ENCODE results near the gene GRIA4.

The GRIA4 gene

DNA sequence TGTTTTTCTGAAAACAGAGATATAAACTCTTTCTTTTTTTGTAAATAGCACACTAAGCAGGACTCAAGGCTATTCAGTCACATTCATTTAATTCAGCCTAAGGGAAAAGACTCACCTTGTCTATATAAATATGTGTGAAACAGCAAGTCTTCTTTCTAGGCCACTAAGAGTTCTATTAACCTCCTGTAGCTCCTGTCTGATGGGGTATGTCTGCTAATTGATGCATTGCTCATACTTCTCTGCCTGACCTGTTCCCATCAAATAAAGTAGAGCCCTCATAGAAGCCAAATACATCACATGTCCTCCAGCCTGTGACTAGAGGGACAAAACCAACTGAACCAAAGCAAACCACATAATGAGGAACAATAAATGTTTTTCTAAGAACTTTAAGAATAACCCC is 344.0 kb downstream of the GRIA4 start:
- TF ChIP-seq POLR2AphosphoS5 (IDR thresholded peaks at IDR 0.05; ENCODE audit: low read depth, low read length): no peak
- TF ChIP-seq SIN3A (IDR thresholded peaks at IDR 0.05; ENCODE audit: borderline replicate concordance, insufficient read depth, low read length): no peak
- TF ChIP-seq TAF1 (IDR thresholded peaks at IDR 0.05; ENCODE audit: borderline replicate concordance, insufficient read depth, low read length): no peak
- TF ChIP-seq, protein P1, sequence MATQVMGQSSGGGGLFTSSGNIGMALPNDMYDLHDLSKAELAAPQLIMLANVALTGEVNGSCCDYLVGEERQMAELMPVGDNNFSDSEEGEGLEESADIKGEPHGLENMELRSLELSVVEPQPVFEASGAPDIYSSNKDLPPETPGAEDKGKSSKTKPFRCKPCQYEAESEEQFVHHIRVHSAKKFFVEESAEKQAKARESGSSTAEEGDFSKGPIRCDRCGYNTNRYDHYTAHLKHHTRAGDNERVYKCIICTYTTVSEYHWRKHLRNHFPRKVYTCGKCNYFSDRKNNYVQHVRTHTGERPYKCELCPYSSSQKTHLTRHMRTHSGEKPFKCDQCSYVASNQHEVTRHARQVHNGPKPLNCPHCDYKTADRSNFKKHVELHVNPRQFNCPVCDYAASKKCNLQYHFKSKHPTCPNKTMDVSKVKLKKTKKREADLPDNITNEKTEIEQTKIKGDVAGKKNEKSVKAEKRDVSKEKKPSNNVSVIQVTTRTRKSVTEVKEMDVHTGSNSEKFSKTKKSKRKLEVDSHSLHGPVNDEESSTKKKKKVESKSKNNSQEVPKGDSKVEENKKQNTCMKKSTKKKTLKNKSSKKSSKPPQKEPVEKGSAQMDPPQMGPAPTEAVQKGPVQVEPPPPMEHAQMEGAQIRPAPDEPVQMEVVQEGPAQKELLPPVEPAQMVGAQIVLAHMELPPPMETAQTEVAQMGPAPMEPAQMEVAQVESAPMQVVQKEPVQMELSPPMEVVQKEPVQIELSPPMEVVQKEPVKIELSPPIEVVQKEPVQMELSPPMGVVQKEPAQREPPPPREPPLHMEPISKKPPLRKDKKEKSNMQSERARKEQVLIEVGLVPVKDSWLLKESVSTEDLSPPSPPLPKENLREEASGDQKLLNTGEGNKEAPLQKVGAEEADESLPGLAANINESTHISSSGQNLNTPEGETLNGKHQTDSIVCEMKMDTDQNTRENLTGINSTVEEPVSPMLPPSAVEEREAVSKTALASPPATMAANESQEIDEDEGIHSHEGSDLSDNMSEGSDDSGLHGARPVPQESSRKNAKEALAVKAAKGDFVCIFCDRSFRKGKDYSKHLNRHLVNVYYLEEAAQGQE (IDR thresholded peaks at IDR 0.05; ENCODE audit: insufficient read depth in 1 of 2, low read depth in 2 of 2, low read length in 2 of 2): no peak
- TF ChIP-seq FOXP2 (optimal IDR thresholded peaks at IDR 0.05; ENCODE audit: borderline replicate concordance, extremely low read depth, extremely low read length, insufficient read depth): no peak

DNA sequence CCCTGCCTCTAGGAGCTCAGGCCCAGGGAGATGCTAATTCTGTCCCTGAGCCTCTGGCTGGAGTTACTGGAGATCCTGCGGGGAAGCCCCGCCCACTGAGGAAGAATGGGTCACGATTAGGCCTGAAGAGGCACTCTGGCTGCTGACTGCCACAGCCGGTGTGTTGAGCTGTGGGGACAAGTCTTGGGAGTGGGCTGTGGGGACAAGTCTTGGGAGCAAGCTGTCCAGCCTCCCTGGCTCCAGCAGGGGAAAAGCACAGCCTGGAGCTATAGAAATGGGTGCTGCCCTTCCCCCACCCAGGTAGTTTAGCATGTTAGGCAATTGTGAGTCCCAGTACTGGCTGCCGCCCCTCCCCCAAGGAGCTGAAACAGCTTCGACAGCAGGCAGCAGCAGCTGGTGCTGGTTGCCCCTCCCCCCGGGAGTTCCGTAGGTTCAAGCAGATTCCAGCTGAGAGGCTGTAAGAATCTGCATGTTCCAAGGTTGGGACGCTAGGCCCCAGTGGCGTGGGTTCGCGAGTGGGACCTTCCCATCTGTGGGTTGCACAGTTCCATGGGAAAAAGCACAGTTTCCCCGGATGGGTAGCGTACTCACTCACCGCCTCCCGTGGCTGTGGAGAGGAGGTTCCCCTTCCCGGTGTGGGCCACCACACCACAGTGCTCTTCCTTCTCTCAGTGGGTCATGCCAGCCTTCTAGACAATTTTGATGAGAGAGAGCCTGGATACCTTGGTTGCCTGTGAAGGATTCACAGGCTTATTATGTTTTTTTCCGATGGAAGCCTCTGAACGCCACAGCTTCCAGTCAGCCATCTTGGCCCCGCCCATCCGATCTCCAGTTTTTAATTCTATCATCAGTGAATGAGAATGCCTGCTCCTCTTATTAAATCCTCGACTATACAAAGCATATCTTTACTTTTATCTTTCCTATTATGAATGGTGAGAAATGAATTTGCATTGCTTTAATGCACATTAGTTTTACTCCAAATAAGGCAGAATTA is 350.7 kb downstream of the GRIA4 start:
- TF ChIP-seq POLR2AphosphoS5 (IDR thresholded peaks at IDR 0.05; ENCODE audit: low read depth, low read length): no peak
- no peak for TF ChIP-seq FOXP2 (optimal IDR thresholded peaks at IDR 0.05; ENCODE audit: borderline replicate concordance, extremely low read depth, extremely low read length, insufficient read depth)

DNA sequence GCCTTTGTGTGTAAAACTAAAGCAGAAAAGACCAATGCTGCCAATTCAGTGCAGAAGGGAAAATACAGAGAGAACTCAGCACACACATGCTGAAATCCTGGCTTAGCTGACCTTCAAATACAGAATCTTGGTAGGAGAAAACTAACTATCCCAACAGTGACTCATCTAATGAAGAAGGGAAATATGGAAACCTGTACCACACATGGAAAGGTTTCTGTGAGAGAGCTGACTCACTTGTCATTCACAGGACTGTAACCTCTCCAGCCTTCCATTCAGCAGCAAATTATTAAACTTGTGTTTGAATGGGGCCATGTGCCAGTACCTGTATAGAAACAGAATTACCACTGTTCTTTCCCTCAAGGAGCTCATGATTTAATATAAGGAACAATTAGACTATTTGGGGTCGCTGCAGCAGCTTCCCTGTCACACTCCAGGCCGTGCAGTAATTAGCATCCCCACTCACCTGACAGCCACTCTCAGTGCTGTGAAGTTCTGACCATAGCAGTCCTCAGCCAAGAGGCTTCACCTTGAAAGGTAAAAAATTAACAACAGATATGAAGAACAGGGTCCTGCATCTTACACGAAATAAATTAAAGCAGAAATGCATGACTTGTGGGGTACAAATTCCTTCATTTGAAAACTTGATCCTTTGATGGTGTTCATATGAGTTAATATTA is 358.3 kb downstream of the GRIA4 start:
- TF ChIP-seq, protein P1 (IDR thresholded peaks at IDR 0.05; ENCODE audit: insufficient read depth in 1 of 2, low read depth in 2 of 2, low read length in 2 of 2): no peak
- TF ChIP-seq TAF1 (IDR thresholded peaks at IDR 0.05; ENCODE audit: borderline replicate concordance, insufficient read depth, low read length) (no peak), FOXP2 (optimal IDR thresholded peaks at IDR 0.05; ENCODE audit: borderline replicate concordance, extremely low read depth, extremely low read length, insufficient read depth) (no peak), POLR2AphosphoS5 (IDR thresholded peaks at IDR 0.05; ENCODE audit: low read depth, low read length) (no peak), SIN3A (IDR thresholded peaks at IDR 0.05; ENCODE audit: borderline replicate concordance, insufficient read depth, low read length) (no peak)

DNA sequence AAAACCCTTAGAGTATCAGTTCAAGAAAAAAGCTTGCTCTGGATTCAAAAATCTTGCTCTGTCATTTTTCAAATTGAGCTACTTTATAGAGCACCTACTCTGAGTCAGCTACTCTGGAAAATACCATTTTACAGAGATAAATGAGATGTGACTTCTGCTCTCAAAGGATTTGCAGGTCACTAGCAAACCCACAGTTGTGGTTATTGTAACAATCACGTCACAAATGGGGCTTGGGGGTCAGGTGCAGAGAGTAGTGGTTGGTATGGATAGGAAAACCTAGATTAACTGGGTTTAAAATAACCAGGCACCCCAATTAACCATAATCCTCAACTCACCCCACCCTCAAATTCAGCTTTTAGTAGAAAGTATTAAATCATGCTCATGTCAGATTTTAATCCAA is 359.9 kb downstream of the GRIA4 start:
- TF ChIP-seq POLR2AphosphoS5 (IDR thresholded peaks at IDR 0.05; ENCODE audit: low read depth, low read length): no peak
- no peak for TF ChIP-seq FOXP2 (optimal IDR thresholded peaks at IDR 0.05; ENCODE audit: borderline replicate concordance, extremely low read depth, extremely low read length, insufficient read depth)
- no peak for TF ChIP-seq TAF1 (IDR thresholded peaks at IDR 0.05; ENCODE audit: borderline replicate concordance, insufficient read depth, low read length)
- no peak for TF ChIP-seq SIN3A (IDR thresholded peaks at IDR 0.05; ENCODE audit: borderline replicate concordance, insufficient read depth, low read length)
- TF ChIP-seq, protein P1 (IDR thresholded peaks at IDR 0.05; ENCODE audit: insufficient read depth in 1 of 2, low read depth in 2 of 2, low read length in 2 of 2): no peak

DNA sequence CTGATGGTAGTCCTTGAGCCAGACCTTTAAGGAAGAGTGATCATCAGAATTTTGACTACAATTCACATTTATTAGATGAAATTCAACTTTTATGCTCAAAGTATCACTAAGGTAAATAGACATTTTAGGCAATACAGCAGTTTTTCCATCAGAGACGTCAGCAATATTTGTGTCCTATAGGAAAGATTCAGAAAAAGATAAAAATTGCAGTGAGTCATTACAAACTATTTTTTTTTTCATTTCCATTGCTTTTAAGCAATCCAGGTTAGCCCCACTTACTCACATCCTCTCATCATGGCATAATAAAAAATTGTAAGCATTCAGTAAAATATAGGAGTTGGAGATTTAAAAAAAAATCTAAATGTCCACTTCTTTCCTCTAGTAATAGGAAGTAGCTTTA is 365.3 kb downstream of the GRIA4 start:
- TF ChIP-seq, protein P1 (IDR thresholded peaks at IDR 0.05; ENCODE audit: insufficient read depth in 1 of 2, low read depth in 2 of 2, low read length in 2 of 2): no peak

Measured in PFSK-1 (cell line).